Lung (tissue), 12 donors: Measurements from ENCODE around the gene GNAI1. TPM values are rescaled to one million over a fixed set of nuclear protein-coding genes. Genes with fewer than 3 reads are reported as not detected.

Experiments
- ATAC-seq: fragments of 200-7000 bp; cut with Tn5 transposase; one replicate; pipeline ENCODE4 v1.9.1; 2020; ENCODE audit warnings: moderate number of reproducible peaks; ENCODE audit not compliant: insufficient read depth, low FRiP score
- DNase-seq, 3 donors: peaks; one replicate each; pipeline ENCODE4 v3.0.0-alpha.2; 2013 to 2017
- H3K27ac ChIP-seq, 2 donors: one replicate each; pipeline ENCODE4 v1.5.1; 2013; ENCODE audit warnings: mild to moderate bottlenecking in 2 of 2, moderate library complexity in 2 of 2, control low read depth in 1 of 2, inconsistent platforms in 1 of 2, low read depth in 1 of 2, low read length in 1 of 2
- H3K27me3 ChIP-seq, 3 donors: one replicate each; pipeline ENCODE4 v1.5.1; 2013; ENCODE audit warnings: low read length in 2 of 3; ENCODE audit not compliant: control insufficient read depth in 3 of 3, insufficient read depth in 3 of 3
- H3K36me3 ChIP-seq, 4 donors: one replicate each; pipeline ENCODE4 v1.5.1; 2013; ENCODE audit warnings: low read length in 4 of 4, mild to moderate bottlenecking in 1 of 4, moderate library complexity in 1 of 4; ENCODE audit not compliant: control insufficient read depth in 4 of 4, insufficient read depth in 4 of 4
- H3K4me1 ChIP-seq, 5 donors: one replicate each; pipeline ENCODE4 v1.5.1; 2013; ENCODE audit warnings: low read length in 5 of 5, mild to moderate bottlenecking in 2 of 5, moderate library complexity in 1 of 5; ENCODE audit not compliant: control insufficient read depth in 5 of 5, insufficient read depth in 5 of 5
- H3K4me3 ChIP-seq: one replicate; pipeline ENCODE4 v1.5.1; 2013; ENCODE audit warnings: mild to moderate bottlenecking, control low read depth, moderate library complexity
- H3K9ac ChIP-seq, 2 donors: one replicate each; pipeline ENCODE4 v1.5.1; 2013; ENCODE audit warnings: low read length in 2 of 2, control low read depth in 1 of 2; ENCODE audit not compliant: insufficient read depth in 1 of 2
- H3K9me3 ChIP-seq, 4 donors: one replicate each; pipeline ENCODE4 v1.5.1; 2013; ENCODE audit warnings: low read length in 3 of 4, mild to moderate bottlenecking in 1 of 4, moderate library complexity in 1 of 4; ENCODE audit not compliant: control insufficient read depth in 4 of 4, insufficient read depth in 3 of 4
- WGBS, 2 donors: extraction: QIAGEN DNeasy Blood & Tissue Kit; methylation state at CpG; one replicate each; pipeline ENCODE4 v1.1.7; 2013; 5-methylcytosine and 5-hydroxymethylcytosine counted together
- polyA plus RNA-seq, 2 donors: library from polyadenylated mRNA; stranded (reverse); fragments of 200-250 nt; gene quantifications; one replicate each; pipeline ENCODE4 v1.2.1, GENCODE V29; 2013
- total RNA-seq, 2 donors: library from RNA; depleted of rRNA in 1 of 2; stranded (reverse); fragments of >200 nt in 1 of 2; gene quantifications; one replicate each; pipeline ENCODE4 v1.2.1, GENCODE V29; 2014 to 2021
- TF ChIP-seq, protein P1 (sequence below): IDR thresholded peaks from 2 replicates; pipeline ENCODE4 v1.5.1; 2012; ENCODE audit warnings: mild to moderate bottlenecking; ENCODE audit errors: control extremely low read depth, extremely low read depth
- donor health status: control.
- donor health status: control.
- donor health status: Bipolar disorder and iron deficiency.
- donor health status: healthy.
- donor health status: DM: yes; HTN: yes; CAD: no.

The GNAI1 gene
- total and polyA plus RNA-seq, 4 donors: 10.4 to 155 (median 20.2) TPM

GRCh38 chr7:80243425-80243824 is 108.8 kb downstream of the GNAI1 start:
- no peak overlapping the region for H3K27ac ChIP-seq
- no peak for ATAC-seq
- no peak overlapping the region for H3K9ac ChIP-seq
- TF ChIP-seq, protein P1, sequence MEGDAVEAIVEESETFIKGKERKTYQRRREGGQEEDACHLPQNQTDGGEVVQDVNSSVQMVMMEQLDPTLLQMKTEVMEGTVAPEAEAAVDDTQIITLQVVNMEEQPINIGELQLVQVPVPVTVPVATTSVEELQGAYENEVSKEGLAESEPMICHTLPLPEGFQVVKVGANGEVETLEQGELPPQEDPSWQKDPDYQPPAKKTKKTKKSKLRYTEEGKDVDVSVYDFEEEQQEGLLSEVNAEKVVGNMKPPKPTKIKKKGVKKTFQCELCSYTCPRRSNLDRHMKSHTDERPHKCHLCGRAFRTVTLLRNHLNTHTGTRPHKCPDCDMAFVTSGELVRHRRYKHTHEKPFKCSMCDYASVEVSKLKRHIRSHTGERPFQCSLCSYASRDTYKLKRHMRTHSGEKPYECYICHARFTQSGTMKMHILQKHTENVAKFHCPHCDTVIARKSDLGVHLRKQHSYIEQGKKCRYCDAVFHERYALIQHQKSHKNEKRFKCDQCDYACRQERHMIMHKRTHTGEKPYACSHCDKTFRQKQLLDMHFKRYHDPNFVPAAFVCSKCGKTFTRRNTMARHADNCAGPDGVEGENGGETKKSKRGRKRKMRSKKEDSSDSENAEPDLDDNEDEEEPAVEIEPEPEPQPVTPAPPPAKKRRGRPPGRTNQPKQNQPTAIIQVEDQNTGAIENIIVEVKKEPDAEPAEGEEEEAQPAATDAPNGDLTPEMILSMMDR: no peak
- H3K4me3 ChIP-seq: no peak overlapping the region
- no peaks in the 10 kb centered on the region for H3K36me3 ChIP-seq
- DNase-seq: no peak
- H3K27me3 ChIP-seq: no peaks in the 10 kb centered on the region
- 72 to 82% methylated on average over 4 of the region's 4 CpGs for WGBS, 2 donors
- H3K4me1 ChIP-seq: peaks cover 0 to 2% (median 0%) of the 10 kb centered on the region in 5 donors
- no peaks in the 10 kb centered on the region for H3K9me3 ChIP-seq

DNA sequence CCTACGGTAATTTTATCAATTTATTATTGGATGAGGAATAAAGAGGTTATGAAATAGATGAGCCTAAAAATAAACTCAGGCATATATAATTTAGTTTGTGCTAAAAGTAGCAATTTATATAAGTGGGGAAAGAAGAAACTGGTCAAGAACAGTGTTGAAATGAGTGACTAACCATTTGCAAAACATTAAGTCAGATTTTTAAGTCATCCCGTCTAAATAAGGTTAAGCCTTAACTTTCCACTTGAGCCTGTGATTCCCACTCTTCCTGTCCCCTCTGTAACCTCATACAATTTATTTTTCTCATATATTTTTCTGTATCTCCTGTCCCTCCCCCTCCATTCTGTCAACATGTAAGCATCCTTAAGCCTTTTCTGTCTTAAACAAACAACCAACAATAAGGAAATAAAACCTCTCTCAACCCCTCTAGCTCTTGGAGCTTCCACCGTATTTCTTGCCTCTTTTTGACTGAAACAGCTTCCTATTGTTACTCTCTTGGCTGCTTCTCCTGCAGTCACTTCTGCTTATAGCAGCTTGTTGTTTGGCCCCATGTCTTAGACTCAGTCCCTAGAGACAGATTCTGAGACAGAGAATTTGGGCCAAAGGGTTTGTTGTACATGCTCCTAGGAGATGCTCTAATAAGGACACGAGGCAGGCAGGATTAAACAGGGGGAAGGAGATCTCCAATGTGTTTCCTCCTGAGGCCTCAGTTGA is 109.7 kb downstream of the GNAI1 start:
- no peak overlapping the region for H3K27ac ChIP-seq
- H3K4me1 ChIP-seq: peaks cover 0 to 2% (median 0%) of the 10 kb centered on the region in 5 donors
- no peaks in the 10 kb centered on the region for H3K9me3 ChIP-seq
- DNase-seq (peak in 1 of 3 donors; percentile 29), ATAC-seq (no peak)
- no peak overlapping the region for H3K9ac ChIP-seq
- TF ChIP-seq, protein P1: no peak
- 59 to 61% methylated on average over 4 of the region's 4 CpGs for WGBS, 2 donors
- no peaks in the 10 kb centered on the region for H3K27me3 ChIP-seq
- H3K36me3 ChIP-seq: no peaks in the 10 kb centered on the region
- H3K4me3 ChIP-seq: no peak overlapping the region

DNA sequence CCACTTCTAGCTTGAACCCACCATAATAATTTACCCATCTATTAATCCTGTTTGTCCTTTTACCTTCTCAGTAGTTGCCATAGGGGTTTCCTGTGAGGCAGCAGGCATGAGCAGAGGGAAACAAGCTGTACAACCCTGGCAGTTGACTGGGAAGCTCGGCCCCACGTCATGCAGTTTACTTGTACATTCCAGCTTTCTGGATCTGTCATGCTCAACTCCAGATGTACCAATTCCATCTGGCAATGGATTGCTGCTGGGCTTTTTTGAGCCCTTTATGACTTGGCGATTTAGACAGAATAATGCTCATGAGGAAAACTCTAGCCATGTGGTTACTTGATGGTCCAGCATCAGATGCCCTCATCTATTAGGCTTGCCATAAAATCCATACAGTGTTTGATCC is 112.5 kb downstream of the GNAI1 start:
- H3K4me3 ChIP-seq: no peak overlapping the region
- no peaks in the 10 kb centered on the region for H3K9me3 ChIP-seq
- H3K9ac ChIP-seq: no peak overlapping the region
- ATAC-seq (no peak), DNase-seq (no peak)
- H3K27me3 ChIP-seq: no peaks in the 10 kb centered on the region
- peaks cover 0 to 2% (median 0%) of the 10 kb centered on the region in 5 donors for H3K4me1 ChIP-seq
- TF ChIP-seq, protein P1: no peak
- no peak overlapping the region for H3K27ac ChIP-seq
- no peaks in the 10 kb centered on the region for H3K36me3 ChIP-seq
- WGBS, 2 donors: 81 to 84% methylated on average over 3 of the region's 3 CpGs
